ENCODE results near the gene SEPHS1. TPM values are rescaled to one million over a fixed set of nuclear protein-coding genes. Genes with fewer than 3 reads are reported as not detected.
A peak's percentile ranks its signal among the peaks of the same experiment; 100 is the strongest.
"Not testable (repeated sequence)": the region's sequence is repeated elsewhere in the genome, so short reads cannot be mapped to it uniquely, and the experiment has no call there.

SEPHS1 gene
- total and polyA plus RNA-seq, 8 donors = 33.3 to 134 (median 108) TPM

DNA sequence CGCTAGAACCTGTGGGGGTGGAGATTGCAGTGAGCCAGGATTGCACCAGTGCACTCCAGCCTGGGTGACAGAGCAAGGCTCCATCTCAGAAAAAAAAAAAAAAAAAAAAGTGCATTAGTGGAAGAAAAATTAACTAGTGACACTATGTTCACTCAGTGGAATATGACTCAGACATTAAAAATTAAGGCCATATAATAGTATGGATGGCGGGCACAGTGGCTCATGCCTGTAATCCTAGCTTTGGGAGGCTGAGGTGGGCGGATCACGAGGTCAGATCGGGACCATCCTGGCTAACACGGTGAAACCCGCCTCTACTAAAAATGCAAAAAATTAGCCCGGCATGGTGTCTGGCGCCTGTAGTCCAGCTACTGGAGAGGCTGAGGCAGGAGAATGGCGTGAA, 51.6 kb downstream of the SEPHS1 start:
- TF ChIP-seq, protein P1, sequence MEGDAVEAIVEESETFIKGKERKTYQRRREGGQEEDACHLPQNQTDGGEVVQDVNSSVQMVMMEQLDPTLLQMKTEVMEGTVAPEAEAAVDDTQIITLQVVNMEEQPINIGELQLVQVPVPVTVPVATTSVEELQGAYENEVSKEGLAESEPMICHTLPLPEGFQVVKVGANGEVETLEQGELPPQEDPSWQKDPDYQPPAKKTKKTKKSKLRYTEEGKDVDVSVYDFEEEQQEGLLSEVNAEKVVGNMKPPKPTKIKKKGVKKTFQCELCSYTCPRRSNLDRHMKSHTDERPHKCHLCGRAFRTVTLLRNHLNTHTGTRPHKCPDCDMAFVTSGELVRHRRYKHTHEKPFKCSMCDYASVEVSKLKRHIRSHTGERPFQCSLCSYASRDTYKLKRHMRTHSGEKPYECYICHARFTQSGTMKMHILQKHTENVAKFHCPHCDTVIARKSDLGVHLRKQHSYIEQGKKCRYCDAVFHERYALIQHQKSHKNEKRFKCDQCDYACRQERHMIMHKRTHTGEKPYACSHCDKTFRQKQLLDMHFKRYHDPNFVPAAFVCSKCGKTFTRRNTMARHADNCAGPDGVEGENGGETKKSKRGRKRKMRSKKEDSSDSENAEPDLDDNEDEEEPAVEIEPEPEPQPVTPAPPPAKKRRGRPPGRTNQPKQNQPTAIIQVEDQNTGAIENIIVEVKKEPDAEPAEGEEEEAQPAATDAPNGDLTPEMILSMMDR (IDR thresholded peaks at IDR 0.05) = no peak
- peaks cover 0 to 25% of the 10 kb centered on the region in 2 donors for H3K4me1 ChIP-seq
- ATAC-seq = no peak
- peaks cover 0 to 19% of the 10 kb centered on the region in 2 donors for H3K36me3 ChIP-seq
- no peaks in the 10 kb centered on the region for H3K9me3 ChIP-seq
- no peak overlapping the region for H3K4me3 ChIP-seq
- H3K27me3 ChIP-seq = no peaks in the 10 kb centered on the region
- peak in 1 of 4 donors; percentile 17 for DNase-seq
- H3K27ac ChIP-seq = no peak overlapping the region
- intact Hi-C loops (cut with DNase I) = no loop called here

GRCh38 chr10:13294784-13295183, 53.3 kb downstream of the SEPHS1 start:
- no peaks in the 10 kb centered on the region for H3K9me3 ChIP-seq
- H3K27me3 ChIP-seq = no peaks in the 10 kb centered on the region
- peaks cover 0 to 29% of the 10 kb centered on the region in 2 donors for H3K36me3 ChIP-seq
- H3K27ac ChIP-seq = no peak overlapping the region
- peaks cover 0 to 12% of the 10 kb centered on the region in 2 donors for H3K4me1 ChIP-seq
- DNase-seq (no peak), ATAC-seq (no peak)
- intact Hi-C loops (cut with DNase I) = no loop called here
- TF ChIP-seq, protein P1 (IDR thresholded peaks at IDR 0.05) = no peak
- H3K4me3 ChIP-seq = no peak overlapping the region

DNA sequence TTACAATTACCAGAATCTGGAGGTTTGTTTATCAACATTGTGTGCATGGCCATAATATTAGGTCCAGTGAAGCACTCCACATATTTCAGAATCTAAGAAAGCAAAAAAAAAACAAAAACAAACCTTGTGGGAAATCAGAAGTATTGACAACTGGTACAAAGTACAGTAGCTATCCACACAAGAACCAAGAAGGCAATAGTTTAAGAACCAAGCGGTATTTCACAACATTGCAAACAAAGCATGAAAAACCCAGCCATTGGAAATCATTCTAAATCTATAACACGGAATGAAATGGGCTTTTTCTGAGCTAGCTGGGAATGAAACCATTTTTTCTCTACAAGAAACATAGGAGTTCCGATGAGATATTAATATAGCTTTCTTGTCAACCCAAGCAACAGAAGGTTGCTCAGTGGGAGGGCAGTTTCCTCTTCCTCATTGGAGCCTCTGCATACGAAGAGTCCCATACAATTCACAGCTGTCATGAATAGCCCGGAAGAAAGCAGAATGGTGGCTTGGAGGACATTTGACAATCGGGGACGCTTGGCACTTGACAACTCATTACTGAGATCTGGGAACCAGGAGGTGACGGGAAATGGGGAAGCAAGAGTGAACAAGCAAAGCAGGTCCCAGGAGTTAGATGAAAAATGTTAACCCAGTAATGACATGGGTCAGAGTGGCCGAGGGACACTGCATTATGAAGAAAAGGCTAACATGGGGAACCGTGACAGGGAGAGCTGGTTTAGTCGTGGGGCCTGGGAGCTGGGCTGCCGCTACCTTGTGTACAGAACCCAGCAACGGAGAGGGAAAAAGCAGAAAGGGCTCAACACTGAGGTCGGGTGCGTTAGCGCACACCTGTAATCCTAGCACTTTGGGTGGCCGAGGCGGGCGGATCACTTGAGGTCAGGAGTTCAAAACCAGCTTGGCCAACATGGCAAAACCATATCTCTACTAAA, 56.0 kb downstream of the SEPHS1 start:
- H3K27ac ChIP-seq = no peak overlapping the region
- H3K36me3 ChIP-seq = peaks cover 0 to 36% of the 10 kb centered on the region in 2 donors
- intact Hi-C loops (cut with DNase I) = no loop called here
- TF ChIP-seq, protein P1 (IDR thresholded peaks at IDR 0.05) = no peak
- no peaks in the 10 kb centered on the region for H3K27me3 ChIP-seq
- no peaks in the 10 kb centered on the region for H3K4me1 ChIP-seq
- H3K4me3 ChIP-seq = no peak overlapping the region
- no peak for DNase-seq
- ATAC-seq = no peak
- no peaks in the 10 kb centered on the region for H3K9me3 ChIP-seq

DNA sequence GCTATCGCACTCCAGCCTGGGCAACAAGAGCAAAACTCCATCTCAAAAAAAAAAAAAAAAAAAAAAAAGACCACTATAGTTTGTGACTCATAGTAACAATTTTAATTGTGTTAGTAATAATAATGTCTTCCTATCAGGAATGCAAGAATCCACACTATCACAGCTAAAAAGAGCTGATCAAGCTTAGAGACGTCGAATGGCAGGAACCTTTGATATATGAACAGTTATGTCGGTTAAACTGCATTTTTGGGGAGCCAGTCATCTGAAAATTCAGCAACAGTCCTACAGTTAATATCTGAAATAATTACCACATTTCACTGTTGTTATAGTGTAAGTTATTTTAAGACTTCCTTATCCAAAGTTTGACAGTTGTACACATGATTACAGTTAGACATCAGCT, 57.0 kb downstream of the SEPHS1 start:
- no peak for ATAC-seq
- peaks cover 0 to 36% of the 10 kb centered on the region in 2 donors for H3K36me3 ChIP-seq
- intact Hi-C loops (cut with DNase I) = no loop called here

DNA sequence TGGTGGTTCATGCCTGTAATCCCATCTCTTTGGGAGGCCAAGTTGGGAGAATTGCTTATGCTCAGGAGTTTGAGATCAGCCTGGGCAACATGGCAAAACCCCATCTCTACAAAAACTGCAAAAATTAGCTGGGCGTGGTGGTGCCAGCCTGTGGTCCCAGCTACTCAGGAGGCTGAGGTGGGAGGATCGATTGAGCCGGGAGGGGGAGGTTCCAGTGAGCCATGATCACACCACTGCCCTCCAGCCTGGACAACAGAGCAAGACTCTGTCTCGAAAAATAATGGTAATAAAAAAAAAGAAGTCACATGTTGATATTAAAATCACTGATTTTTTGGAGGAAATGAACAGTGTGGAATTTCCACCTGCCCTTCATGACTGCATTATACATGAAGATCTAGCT, 64.0 kb downstream of the SEPHS1 start:
- Histone ChIP-seq H3K4me1 (no peaks in the 10 kb centered on the region), H3K4me3 (no peak overlapping the region), H3K9me3 (no peaks in the 10 kb centered on the region), H3K36me3 (peaks cover 0 to 42% of the 10 kb centered on the region in 2 donors), H3K27me3 (no peaks in the 10 kb centered on the region), H3K27ac (no peak overlapping the region)
- intact Hi-C loops (cut with DNase I) = no loop called here
- ATAC-seq (no peak), DNase-seq (no peak)
- TF ChIP-seq, protein P1 (IDR thresholded peaks at IDR 0.05) = no peak

More for the DNA sequence above, 57.0 kb downstream of the SEPHS1 start:
- H3K9me3 ChIP-seq = no peaks in the 10 kb centered on the region
- H3K27ac ChIP-seq = no peak overlapping the region
- no peaks in the 10 kb centered on the region for H3K27me3 ChIP-seq
- no peaks in the 10 kb centered on the region for H3K4me1 ChIP-seq
- DNase-seq = no peak
- no peak overlapping the region for H3K4me3 ChIP-seq
- TF ChIP-seq, protein P1 (IDR thresholded peaks at IDR 0.05) = no peak

DNA sequence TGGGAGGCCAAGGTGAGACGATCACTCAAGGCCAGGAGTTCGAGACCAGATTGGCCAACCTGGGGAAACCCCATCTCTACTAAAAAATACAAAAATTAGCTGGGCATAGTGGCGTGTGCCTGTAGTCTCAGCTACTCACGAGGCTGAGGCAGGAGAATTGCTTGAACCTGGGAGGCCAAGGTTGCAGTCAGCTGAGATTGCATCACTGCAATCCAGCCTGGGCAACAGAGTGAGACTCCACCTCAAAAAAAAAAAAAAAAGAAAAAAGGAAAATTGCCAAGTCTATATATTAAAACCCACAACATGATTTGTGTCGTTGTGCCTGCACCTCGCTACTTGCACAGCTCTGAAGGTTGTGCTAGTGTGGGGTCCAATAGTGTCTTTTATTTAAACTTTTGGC, 65.7 kb downstream of the SEPHS1 start:
- H3K27ac ChIP-seq; ATAC-seq; H3K4me3 ChIP-seq; H3K9me3 ChIP-seq; intact Hi-C loops (cut with DNase I); DNase-seq; H3K27me3 ChIP-seq; H3K4me1 ChIP-seq: not testable (repeated sequence)
- peaks cover 0 to 34% of the 10 kb centered on the region in 2 donors for H3K36me3 ChIP-seq
